ENCODE data around the gene SAP25.
"Not testable (repeated sequence)": the region's sequence is repeated elsewhere in the genome, so short reads cannot be mapped to it uniquely, and the experiment has no call there.

DNA sequence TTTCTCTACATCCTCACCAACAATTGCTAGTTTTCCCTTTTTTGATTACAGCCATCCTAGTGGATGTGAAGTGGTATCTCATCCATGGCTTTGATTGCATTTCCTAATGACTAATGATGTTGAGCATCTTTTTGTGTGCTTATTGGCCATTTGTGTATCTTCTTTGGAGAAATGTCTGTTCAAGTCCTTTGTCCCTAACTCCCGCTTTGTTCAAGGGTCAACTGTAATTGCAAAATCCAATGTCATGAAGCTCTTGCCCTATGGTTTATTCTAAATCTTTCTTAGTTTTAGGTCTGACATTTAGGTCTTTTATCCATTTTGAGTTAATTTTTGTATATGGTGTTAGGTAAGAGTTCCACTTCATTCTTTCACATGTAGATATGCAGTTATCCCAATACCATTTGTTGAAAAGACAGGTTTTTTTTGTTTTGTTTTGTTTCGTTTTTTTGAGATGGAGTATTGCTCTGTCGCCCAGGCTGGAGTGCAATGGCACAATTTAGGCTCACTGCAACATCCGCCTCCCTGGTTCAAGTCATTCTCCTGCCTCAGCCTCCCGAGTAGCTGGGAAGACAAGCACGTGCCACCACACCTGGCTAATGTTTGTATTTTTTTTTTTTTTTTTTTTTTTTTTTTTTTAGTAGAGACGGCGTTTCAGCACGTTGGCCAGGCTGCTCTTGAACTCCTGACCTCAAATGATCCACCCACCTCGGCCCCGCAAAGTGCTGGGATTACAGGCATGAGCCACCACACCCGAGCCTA is 45.4 kb downstream of the SAP25 start:
- TF ChIP-seq, protein P1, sequence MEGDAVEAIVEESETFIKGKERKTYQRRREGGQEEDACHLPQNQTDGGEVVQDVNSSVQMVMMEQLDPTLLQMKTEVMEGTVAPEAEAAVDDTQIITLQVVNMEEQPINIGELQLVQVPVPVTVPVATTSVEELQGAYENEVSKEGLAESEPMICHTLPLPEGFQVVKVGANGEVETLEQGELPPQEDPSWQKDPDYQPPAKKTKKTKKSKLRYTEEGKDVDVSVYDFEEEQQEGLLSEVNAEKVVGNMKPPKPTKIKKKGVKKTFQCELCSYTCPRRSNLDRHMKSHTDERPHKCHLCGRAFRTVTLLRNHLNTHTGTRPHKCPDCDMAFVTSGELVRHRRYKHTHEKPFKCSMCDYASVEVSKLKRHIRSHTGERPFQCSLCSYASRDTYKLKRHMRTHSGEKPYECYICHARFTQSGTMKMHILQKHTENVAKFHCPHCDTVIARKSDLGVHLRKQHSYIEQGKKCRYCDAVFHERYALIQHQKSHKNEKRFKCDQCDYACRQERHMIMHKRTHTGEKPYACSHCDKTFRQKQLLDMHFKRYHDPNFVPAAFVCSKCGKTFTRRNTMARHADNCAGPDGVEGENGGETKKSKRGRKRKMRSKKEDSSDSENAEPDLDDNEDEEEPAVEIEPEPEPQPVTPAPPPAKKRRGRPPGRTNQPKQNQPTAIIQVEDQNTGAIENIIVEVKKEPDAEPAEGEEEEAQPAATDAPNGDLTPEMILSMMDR (IDR thresholded peaks at IDR 0.05; ENCODE audit: poor library complexity, severe bottlenecking), result not testable (repeated sequence)
- not testable (repeated sequence) for TF ChIP-seq EP300 (conservative IDR thresholded peaks at IDR 0.05; ENCODE audit: poor library complexity, severe bottlenecking); EZH2 (IDR thresholded peaks at IDR 0.05; ENCODE audit: borderline replicate concordance, insufficient read depth, low read length, poor library complexity, severe bottlenecking); POLR2AphosphoS5 (IDR thresholded peaks at IDR 0.05); TAF1 (IDR thresholded peaks at IDR 0.05; ENCODE audit: low read depth); RAD21 (conservative IDR thresholded peaks at IDR 0.05); REST (IDR thresholded peaks at IDR 0.05; ENCODE audit: borderline replicate concordance); MXI1 (conservative IDR thresholded peaks at IDR 0.05; ENCODE audit: poor library complexity, severe bottlenecking); SMC3 (conservative IDR thresholded peaks at IDR 0.05; ENCODE audit: poor library complexity)
